AG09309 (cell line): Measurements from ENCODE around the gene FOXP4.

Experiments used
- DNase-seq: peaks from one replicate; pipeline ENCODE4 v3.0.0-alpha.2; 2010; ENCODE audit warnings: low read depth
- H3K4me3 ChIP-seq: 2 replicates; pipeline ENCODE4 v1.5.1; 2011; ENCODE audit warnings: mild to moderate bottlenecking, low read depth, low read length, moderate library complexity; ENCODE audit not compliant: control insufficient read depth
- TF ChIP-seq, protein P1 (sequence below): IDR thresholded peaks from 2 replicates; pipeline ENCODE4 v1.5.1; 2011; ENCODE audit warnings: mild to moderate bottlenecking, low read depth, low read length, inconsistent platforms; ENCODE audit not compliant: insufficient read depth, control insufficient read depth; ENCODE audit errors: missing control alignments

The FOXP4 gene

DNA sequence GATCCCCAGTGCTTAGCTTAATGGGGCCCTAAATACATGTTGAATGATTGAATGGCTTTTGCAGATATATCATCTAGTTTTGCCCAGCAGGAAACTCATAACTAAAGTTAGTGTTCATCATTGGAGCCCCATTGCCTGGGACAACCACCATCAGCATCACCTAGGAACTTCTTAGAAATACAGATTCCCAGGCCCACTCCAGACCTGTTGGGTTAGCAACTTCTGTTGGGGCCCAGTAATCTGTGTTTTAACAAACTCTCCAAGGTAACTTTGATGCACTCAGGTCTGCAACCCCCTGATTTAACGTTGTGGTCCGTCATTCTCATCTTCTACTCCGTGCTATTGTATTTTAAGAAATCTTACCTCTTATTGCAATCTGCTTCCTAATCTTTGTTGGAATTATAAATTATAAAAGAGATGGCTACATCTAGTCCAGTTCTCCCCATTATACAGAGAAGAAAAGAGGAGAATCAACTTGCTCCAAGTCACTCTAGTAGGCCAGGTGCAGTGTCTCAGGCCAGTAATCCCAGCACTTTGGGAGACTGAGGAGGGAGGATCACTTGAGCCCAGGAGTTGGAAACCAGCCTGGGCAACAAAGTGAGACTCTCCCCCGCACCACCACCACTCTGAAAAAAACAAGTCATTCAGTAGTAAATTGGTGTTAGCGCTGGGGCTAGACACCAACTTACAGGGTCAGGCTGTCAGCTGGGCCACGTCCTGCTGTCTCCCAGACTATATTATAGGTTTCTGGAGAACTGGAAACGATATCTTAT is 13.7 kb downstream of the FOXP4 start:
- TF ChIP-seq, protein P1, sequence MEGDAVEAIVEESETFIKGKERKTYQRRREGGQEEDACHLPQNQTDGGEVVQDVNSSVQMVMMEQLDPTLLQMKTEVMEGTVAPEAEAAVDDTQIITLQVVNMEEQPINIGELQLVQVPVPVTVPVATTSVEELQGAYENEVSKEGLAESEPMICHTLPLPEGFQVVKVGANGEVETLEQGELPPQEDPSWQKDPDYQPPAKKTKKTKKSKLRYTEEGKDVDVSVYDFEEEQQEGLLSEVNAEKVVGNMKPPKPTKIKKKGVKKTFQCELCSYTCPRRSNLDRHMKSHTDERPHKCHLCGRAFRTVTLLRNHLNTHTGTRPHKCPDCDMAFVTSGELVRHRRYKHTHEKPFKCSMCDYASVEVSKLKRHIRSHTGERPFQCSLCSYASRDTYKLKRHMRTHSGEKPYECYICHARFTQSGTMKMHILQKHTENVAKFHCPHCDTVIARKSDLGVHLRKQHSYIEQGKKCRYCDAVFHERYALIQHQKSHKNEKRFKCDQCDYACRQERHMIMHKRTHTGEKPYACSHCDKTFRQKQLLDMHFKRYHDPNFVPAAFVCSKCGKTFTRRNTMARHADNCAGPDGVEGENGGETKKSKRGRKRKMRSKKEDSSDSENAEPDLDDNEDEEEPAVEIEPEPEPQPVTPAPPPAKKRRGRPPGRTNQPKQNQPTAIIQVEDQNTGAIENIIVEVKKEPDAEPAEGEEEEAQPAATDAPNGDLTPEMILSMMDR, result no peak
- no peak for DNase-seq
- H3K4me3 ChIP-seq, result no peak overlapping the region

GRCh38 chr6:41560431-41561192 is 14.4 kb downstream of the FOXP4 start:
- TF ChIP-seq, protein P1, result no peak
- DNase-seq, result no peak
- H3K4me3 ChIP-seq, result no peak overlapping the region

- no peak overlapping the region for H3K4me3 ChIP-seq
- DNase-seq, result no peak
- TF ChIP-seq, protein P1, result no peak
Observed at GRCh38 chr6:41561416-41561815, 15.2 kb downstream of the FOXP4 start.

GRCh38 chr6:41561931-41562911 is 16.0 kb downstream of the FOXP4 start:
- no peak for DNase-seq
- TF ChIP-seq, protein P1, result no peak
- no peak overlapping the region for H3K4me3 ChIP-seq

- DNase-seq, result no peak
- TF ChIP-seq, protein P1, result no peak
- H3K4me3 ChIP-seq, result no peak overlapping the region
Observed at GRCh38 chr6:41563060-41563776, 17.0 kb downstream of the FOXP4 start.

DNA sequence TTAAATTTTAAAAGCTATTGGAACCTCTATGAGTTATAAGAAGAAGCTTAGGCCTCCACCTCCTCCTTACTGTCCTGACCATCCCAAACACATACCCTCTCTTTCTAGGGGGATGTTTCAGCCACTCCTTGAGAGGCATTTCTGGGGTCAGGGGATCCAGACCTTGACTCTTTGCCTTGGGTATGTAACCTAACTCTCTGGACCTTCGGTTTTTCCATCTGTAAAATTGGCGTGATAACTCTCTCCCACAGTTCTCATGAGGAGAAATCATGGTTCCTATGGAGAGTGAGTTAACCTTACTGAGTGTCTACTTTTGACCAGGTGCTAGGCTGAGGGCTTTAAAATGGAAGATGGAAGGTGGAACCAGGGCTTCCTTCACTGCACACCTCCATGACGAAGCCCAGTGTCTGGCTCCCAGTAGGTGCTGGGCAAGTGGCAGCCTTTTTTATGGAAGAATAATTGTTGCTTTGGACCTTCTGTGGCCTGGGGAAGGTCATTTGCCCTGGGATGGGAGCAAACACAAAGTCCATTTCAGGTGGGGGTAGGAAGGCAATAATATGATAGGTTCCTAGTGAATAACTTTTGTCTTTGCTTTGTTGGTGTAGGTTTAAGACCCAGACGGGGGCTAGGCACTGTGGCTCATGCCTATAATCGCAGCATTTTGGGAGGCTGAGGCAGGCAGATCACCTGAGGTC is 18.4 kb downstream of the FOXP4 start:
- no peak overlapping the region for H3K4me3 ChIP-seq
- TF ChIP-seq, protein P1, result no peak
- no peak for DNase-seq
